Neural cell (in vitro differentiated cells): ENCODE data around the gene ZMIZ2.

Source experiments
- CTCF ChIP-seq: fragments of 450-650 bp; IDR thresholded peaks from 2 replicates; pipeline ENCODE4 v1.5.1; 2014; ENCODE audit warnings: antibody characterized with exemption, mild to moderate bottlenecking, moderate library complexity; ENCODE audit not compliant: poor library complexity, severe bottlenecking
- TAF1 ChIP-seq: IDR thresholded peaks from 2 replicates; pipeline ENCODE4 v1.6.1; 2012; ENCODE audit warnings: low read depth

GRCh38 chr7:44789990-44790389, 41.3 kb downstream of the ZMIZ2 start:
- TF ChIP-seq TAF1 = no peak
- no peak for TF ChIP-seq CTCF
